ENCODE measurements around the gene WDR70. TPM values are rescaled to one million over a fixed set of nuclear protein-coding genes. Genes with fewer than 3 reads are reported as not detected.

The WDR70 gene
- total and polyA plus RNA-seq, 3 experiments from 2014 or later: 15.5 to 39.1 (median 36.5) TPM

DNA sequence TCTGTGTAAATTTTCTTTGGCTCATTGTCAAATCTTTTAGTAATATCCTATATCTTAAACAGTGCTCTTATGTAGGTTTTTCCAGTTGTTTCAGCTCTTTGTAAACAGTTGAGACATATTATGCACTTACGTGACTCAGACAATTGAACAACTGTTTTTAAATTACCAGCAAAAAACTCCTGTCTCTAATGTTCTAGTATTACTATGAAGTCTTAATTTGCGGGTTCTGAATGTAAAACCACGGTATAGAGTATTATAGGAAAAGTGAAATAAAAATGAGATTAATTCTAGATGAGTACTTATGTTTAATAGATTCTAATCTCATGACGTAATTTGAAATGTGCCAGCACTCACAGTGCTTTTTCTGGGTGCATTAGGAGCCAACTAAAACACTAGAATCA, 324.7 kb downstream of the WDR70 start:
- H3K9me3 Mint-ChIP-seq: peaks cover 0 to 2% (median 0%) of the 10 kb centered on the region in 5 donors
- H3K4me1 Mint-ChIP-seq: no peaks in the 10 kb centered on the region
- Histone ChIP-seq H3K4me1 (ENCODE audit: insufficient read depth, low read length) (no peaks in the 10 kb centered on the region), H3K36me3 (ENCODE audit: insufficient read depth, low read length) (no peaks in the 10 kb centered on the region), H3K4me3 (ENCODE audit: low read length) (no peak overlapping the region), H3K27me3 (ENCODE audit: insufficient read depth, low read length, poor library complexity, severe bottlenecking) (no peaks in the 10 kb centered on the region), H3K9me3 (ENCODE audit: low read length) (no peaks in the 10 kb centered on the region), H3K27ac (ENCODE audit: low read depth, low read length) (no peak overlapping the region)
- no peak for DNase-seq
- no peak overlapping the region for H3K4me3 Mint-ChIP-seq
- POLR2A ChIA-PET: no interaction called here
- CTCF ChIA-PET: interaction anchor here (0.6 to 1.2 kb wide), 2 partner anchors 14 to 1636 kb away, joined by 3 read pairs; no protein-coding TSS in a partner anchor
- H3K27ac Mint-ChIP-seq: no peak overlapping the region
- H3K36me3 Mint-ChIP-seq: peaks cover 35 to 51% (median 41%) of the 10 kb centered on the region in 3 donors
- H3K27me3 Mint-ChIP-seq: no peaks in the 10 kb centered on the region

DNA sequence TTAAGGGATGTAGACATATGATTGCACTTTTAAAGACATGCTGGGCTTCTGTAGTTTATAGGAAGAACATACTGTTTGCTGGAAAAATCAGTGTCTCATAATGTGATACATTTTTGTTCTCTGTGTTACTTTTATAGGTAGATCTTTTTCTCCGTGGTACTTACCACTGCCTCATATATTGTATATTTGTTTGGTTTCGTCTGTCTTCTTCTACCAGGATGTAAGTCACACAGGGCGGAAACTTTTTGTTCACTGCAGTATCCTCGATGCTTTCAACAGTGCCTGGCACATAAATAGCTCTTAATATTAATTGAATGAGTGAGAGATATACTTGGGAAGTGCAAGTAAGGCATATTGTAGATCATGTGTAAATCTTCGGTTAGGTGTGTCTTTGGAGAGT, 325.3 kb downstream of the WDR70 start:
- H3K27me3 Mint-ChIP-seq: no peaks in the 10 kb centered on the region
- H3K9me3 ChIP-seq (ENCODE audit: low read length): no peaks in the 10 kb centered on the region
- no peak overlapping the region for H3K4me3 Mint-ChIP-seq
- H3K36me3 ChIP-seq (ENCODE audit: insufficient read depth, low read length): no peaks in the 10 kb centered on the region
- no peaks in the 10 kb centered on the region for H3K27me3 ChIP-seq (ENCODE audit: insufficient read depth, low read length, poor library complexity, severe bottlenecking)
- no peaks in the 10 kb centered on the region for H3K4me1 ChIP-seq (ENCODE audit: insufficient read depth, low read length)
- H3K9me3 Mint-ChIP-seq: peaks cover 0 to 2% (median 0%) of the 10 kb centered on the region in 5 donors
- H3K27ac Mint-ChIP-seq: peak overlapping the region in 1 of 8 donors; percentile 72
- DNase-seq: no peak
- CTCF ChIA-PET: interaction anchor here (0.6 kb wide), 1 partner anchor 1635 kb away, joined by 3 read pairs; no protein-coding TSS in a partner anchor
- no peak overlapping the region for H3K27ac ChIP-seq (ENCODE audit: low read depth, low read length)
- POLR2A ChIA-PET: no interaction called here
- peaks cover 32 to 45% (median 35%) of the 10 kb centered on the region in 3 donors for H3K36me3 Mint-ChIP-seq
- no peak overlapping the region for H3K4me3 ChIP-seq (ENCODE audit: low read length)
- H3K4me1 Mint-ChIP-seq: no peaks in the 10 kb centered on the region

DNA sequence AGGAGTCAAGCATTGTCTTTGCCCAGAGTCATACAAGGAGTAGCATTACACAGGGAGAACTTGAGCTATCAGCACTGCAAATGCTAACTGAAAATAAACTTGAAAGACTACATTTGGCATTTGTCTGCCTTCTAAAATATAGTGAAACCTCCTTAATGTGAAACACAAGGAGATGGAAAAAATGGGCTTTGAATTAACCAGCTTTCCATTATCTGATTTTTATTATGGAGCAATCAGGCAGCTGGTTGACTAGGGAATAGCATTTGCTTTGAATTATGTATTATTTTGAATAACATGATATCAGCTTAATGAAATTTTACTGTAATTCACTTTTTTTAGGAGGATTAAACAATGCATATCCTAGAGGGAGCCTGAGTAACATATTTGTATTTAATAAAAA, 329.9 kb downstream of the WDR70 start:
- CTCF ChIA-PET: no interaction called here
- H3K36me3 Mint-ChIP-seq: peaks cover 26 to 27% (median 26%) of the 10 kb centered on the region in 3 donors
- Histone ChIP-seq H3K4me1 (ENCODE audit: insufficient read depth, low read length) (no peaks in the 10 kb centered on the region), H3K9me3 (ENCODE audit: low read length) (no peaks in the 10 kb centered on the region), H3K27me3 (ENCODE audit: insufficient read depth, low read length, poor library complexity, severe bottlenecking) (no peaks in the 10 kb centered on the region), H3K4me3 (ENCODE audit: low read length) (no peak overlapping the region), H3K27ac (ENCODE audit: low read depth, low read length) (no peak overlapping the region), H3K36me3 (ENCODE audit: insufficient read depth, low read length) (no peaks in the 10 kb centered on the region)
- no peaks in the 10 kb centered on the region for H3K4me1 Mint-ChIP-seq
- no peak overlapping the region for H3K4me3 Mint-ChIP-seq
- POLR2A ChIA-PET: no interaction called here
- no peak for DNase-seq
- no peak overlapping the region for H3K27ac Mint-ChIP-seq
- no peaks in the 10 kb centered on the region for H3K27me3 Mint-ChIP-seq
- peaks cover 0 to 2% (median 0%) of the 10 kb centered on the region in 5 donors for H3K9me3 Mint-ChIP-seq

DNA sequence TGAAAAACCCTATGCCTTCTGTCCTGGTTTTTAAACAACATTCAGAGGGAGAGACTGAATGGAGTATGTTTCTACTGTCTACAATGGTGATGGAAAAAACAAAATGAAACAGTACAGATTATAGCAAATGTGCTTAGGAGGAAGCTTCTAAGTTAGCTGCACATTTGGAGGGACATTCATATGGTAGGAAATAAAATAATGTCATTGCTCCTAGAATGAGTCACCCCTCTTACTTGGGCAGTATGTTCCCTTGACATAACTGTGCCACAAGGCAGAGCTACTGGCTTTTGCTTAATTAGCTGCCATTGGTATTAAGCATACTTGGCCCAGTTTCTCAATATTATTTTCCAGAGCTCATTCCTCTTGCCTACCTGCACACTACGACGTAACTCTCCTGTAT, 331.8 kb downstream of the WDR70 start:
- H3K36me3 Mint-ChIP-seq: peaks cover 14 to 27% (median 18%) of the 10 kb centered on the region in 3 donors
- no peaks in the 10 kb centered on the region for H3K27me3 Mint-ChIP-seq
- no peaks in the 10 kb centered on the region for H3K9me3 ChIP-seq (ENCODE audit: low read length)
- DNase-seq: no peak
- H3K4me3 ChIP-seq (ENCODE audit: low read length): no peak overlapping the region
- H3K27ac ChIP-seq (ENCODE audit: low read depth, low read length): no peak overlapping the region
- no peaks in the 10 kb centered on the region for H3K4me1 Mint-ChIP-seq
- no peaks in the 10 kb centered on the region for H3K36me3 ChIP-seq (ENCODE audit: insufficient read depth, low read length)
- H3K27me3 ChIP-seq (ENCODE audit: insufficient read depth, low read length, poor library complexity, severe bottlenecking): no peaks in the 10 kb centered on the region
- H3K4me1 ChIP-seq (ENCODE audit: insufficient read depth, low read length): no peaks in the 10 kb centered on the region
- POLR2A ChIA-PET: no interaction called here
- no peak overlapping the region for H3K27ac Mint-ChIP-seq
- CTCF ChIA-PET: no interaction called here
- H3K4me3 Mint-ChIP-seq: no peak overlapping the region
- no peaks in the 10 kb centered on the region for H3K9me3 Mint-ChIP-seq

DNA sequence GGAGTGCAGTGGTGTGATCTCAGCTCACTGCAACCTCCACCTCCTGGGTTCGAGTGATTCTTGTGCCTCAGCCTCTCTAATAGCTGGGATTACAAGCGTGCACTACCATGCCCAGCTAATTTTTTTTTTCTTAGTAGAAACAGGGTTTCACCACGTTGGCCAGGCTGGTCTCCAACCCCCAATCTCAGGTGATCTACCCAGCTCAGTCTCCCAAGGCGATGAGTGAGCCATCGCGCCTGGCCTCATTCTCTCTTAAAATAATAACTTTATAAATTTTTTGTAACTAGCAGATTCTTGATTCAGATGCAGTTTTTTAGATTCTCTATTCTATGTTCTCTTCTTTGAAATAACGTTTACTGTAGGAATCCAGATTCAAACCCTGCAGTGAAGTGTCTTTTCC, 333.6 kb downstream of the WDR70 start:
- DNase-seq: no peak
- POLR2A ChIA-PET: no interaction called here
- H3K27me3 Mint-ChIP-seq: no peaks in the 10 kb centered on the region

DNA sequence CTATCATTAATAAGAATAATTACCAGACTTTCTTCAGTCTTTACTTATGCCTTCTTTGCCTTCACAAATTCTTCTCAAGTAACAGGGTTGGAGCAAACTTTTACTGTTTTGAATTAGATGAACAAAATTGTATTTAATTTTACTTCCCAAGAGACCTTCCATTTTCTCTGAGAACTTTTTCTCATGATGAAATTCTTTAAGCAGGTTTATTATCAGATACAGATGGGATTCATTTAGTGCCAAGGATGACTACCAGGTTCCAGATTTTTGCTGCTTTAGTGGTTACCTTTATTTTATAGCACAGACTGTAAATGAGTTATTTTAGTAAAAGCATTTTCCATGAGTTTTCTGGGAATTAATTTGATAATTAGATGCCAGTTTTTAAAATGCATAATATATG, 335.6 kb downstream of the WDR70 start:
- DNase-seq: no peak

More for the DNA sequence above, 333.6 kb downstream of the WDR70 start:
- Mint-ChIP-seq H3K4me1 (no peaks in the 10 kb centered on the region), H3K36me3 (peaks cover 6 to 30% (median 17%) of the 10 kb centered on the region in 3 donors), H3K9me3 (no peaks in the 10 kb centered on the region), H3K4me3 (no peak overlapping the region), H3K27ac (peak overlapping the region in 1 of 8 donors; percentile 47)
- CTCF ChIA-PET: interaction anchor here (1.2 kb wide), 1 partner anchor 11 kb away, joined by 5 read pairs; no protein-coding TSS in a partner anchor
- Histone ChIP-seq H3K4me1 (ENCODE audit: insufficient read depth, low read length) (no peaks in the 10 kb centered on the region), H3K27ac (ENCODE audit: low read depth, low read length) (no peak overlapping the region), H3K9me3 (ENCODE audit: low read length) (no peaks in the 10 kb centered on the region), H3K27me3 (ENCODE audit: insufficient read depth, low read length, poor library complexity, severe bottlenecking) (no peaks in the 10 kb centered on the region), H3K4me3 (ENCODE audit: low read length) (no peak overlapping the region), H3K36me3 (ENCODE audit: insufficient read depth, low read length) (no peaks in the 10 kb centered on the region)

DNA sequence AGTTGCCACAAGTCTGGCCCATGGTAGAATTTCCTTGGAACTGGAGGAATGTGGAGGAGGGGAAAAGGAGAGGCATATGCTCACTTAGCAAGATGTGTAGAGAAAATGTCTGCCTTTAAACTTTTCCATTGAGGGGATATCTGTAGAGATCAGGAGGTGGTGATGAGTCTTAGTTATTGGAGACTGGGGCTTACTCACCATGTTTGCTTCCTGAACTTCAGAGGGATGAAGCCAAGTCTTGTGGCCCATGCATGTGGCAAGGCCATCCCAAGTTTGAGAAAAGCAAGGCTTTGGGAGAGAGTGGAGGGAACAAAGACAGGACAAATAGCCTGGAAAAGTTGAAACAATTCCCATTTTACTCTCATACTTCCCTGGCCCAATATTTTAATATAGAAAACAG, 336.2 kb downstream of the WDR70 start:
- no peaks in the 10 kb centered on the region for H3K9me3 ChIP-seq (ENCODE audit: low read length)
- Mint-ChIP-seq H3K4me1 (peaks cover 2 to 10% (median 3%) of the 10 kb centered on the region in 3 donors), H3K4me3 (no peak overlapping the region), H3K27ac (no peak overlapping the region), H3K27me3 (no peaks in the 10 kb centered on the region), H3K9me3 (no peaks in the 10 kb centered on the region), H3K36me3 (peaks cover 6 to 27% (median 19%) of the 10 kb centered on the region in 3 donors)
- no peak for DNase-seq
- H3K36me3 ChIP-seq (ENCODE audit: insufficient read depth, low read length): no peaks in the 10 kb centered on the region
- ChIA-PET POLR2A (no interaction called here), CTCF (no interaction called here)
- H3K4me3 ChIP-seq (ENCODE audit: low read length): no peak overlapping the region
- no peak overlapping the region for H3K27ac ChIP-seq (ENCODE audit: low read depth, low read length)
- H3K4me1 ChIP-seq (ENCODE audit: insufficient read depth, low read length): no peaks in the 10 kb centered on the region
- no peaks in the 10 kb centered on the region for H3K27me3 ChIP-seq (ENCODE audit: insufficient read depth, low read length, poor library complexity, severe bottlenecking)

More for the DNA sequence above, 335.6 kb downstream of the WDR70 start:
- Histone ChIP-seq H3K27ac (ENCODE audit: low read depth, low read length) (no peak overlapping the region), H3K4me3 (ENCODE audit: low read length) (no peak overlapping the region), H3K9me3 (ENCODE audit: low read length) (no peaks in the 10 kb centered on the region), H3K36me3 (ENCODE audit: insufficient read depth, low read length) (no peaks in the 10 kb centered on the region), H3K4me1 (ENCODE audit: insufficient read depth, low read length) (no peaks in the 10 kb centered on the region), H3K27me3 (ENCODE audit: insufficient read depth, low read length, poor library complexity, severe bottlenecking) (no peaks in the 10 kb centered on the region)
- Mint-ChIP-seq H3K9me3 (no peaks in the 10 kb centered on the region), H3K4me1 (peaks cover 0 to 4% (median 0%) of the 10 kb centered on the region in 3 donors), H3K36me3 (peaks cover 6 to 29% (median 18%) of the 10 kb centered on the region in 3 donors), H3K27me3 (no peaks in the 10 kb centered on the region), H3K4me3 (no peak overlapping the region), H3K27ac (no peak overlapping the region)
- CTCF ChIA-PET: no interaction called here
- POLR2A ChIA-PET: no interaction called here

DNA sequence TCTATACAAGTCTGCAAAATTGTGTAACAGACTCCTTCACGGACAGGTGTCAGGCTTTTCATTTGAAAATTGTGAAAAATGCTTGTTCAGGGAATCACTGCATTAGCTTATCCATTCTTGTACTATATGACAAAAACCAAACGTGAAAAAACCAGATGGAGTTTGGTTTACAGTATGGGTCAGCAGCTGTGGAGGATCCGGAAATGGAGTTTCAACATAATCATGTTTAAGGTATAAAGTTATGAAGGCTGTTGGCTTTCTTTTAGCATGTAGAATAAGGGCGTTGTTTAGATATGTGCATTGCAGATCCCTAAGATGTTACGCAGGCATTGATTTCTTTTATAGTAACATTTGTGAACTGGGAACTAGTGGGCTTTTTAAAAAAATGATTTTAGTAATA, 336.9 kb downstream of the WDR70 start:
- peaks cover 5 to 17% (median 10%) of the 10 kb centered on the region in 3 donors for H3K4me1 Mint-ChIP-seq
- Histone ChIP-seq H3K36me3 (ENCODE audit: insufficient read depth, low read length) (no peaks in the 10 kb centered on the region), H3K27me3 (ENCODE audit: insufficient read depth, low read length, poor library complexity, severe bottlenecking) (no peaks in the 10 kb centered on the region), H3K9me3 (ENCODE audit: low read length) (no peaks in the 10 kb centered on the region), H3K27ac (ENCODE audit: low read depth, low read length) (no peak overlapping the region), H3K4me3 (ENCODE audit: low read length) (no peak overlapping the region), H3K4me1 (ENCODE audit: insufficient read depth, low read length) (no peaks in the 10 kb centered on the region)
- H3K36me3 Mint-ChIP-seq: peaks cover 6 to 31% (median 22%) of the 10 kb centered on the region in 3 donors
- no peak overlapping the region for H3K4me3 Mint-ChIP-seq
- POLR2A ChIA-PET: no interaction called here
- H3K27me3 Mint-ChIP-seq: no peaks in the 10 kb centered on the region
- H3K9me3 Mint-ChIP-seq: no peaks in the 10 kb centered on the region
- CTCF ChIA-PET: no interaction called here
- H3K27ac Mint-ChIP-seq: peak overlapping the region in 1 of 8 donors; percentile 6
- DNase-seq: no peak

Data from CD8-positive, alpha-beta memory T cell (primary cell).